Coronary artery (tissue), 2 donors: ENCODE results near the gene HTRA3.

ENCODE experiments used
- DNase-seq: peaks from one replicate; pipeline ENCODE4 v3.0.0-alpha.2; 2017; ENCODE audit warnings: low spot score
- H3K27ac ChIP-seq, 2 donors: fragments of 200-600 bp; sonication (generic); one replicate each; pipeline ENCODE4 v1.5.1; 2016 to 2019
- H3K4me3 ChIP-seq: fragments of 200-600 bp; sonication (generic); 2 replicates; pipeline ENCODE4 v1.5.1; 2016; ENCODE audit warnings: mild to moderate bottlenecking, moderate library complexity
- CTCF ChIP-seq: fragments of 200-600 bp; sonication (generic); IDR thresholded peaks from one replicate; pipeline ENCODE4 v1.5.1; 2019; ENCODE audit warnings: antibody characterized with exemption

Gene HTRA3

GRCh38 chr4:8224975-8225625, 44.5 kb upstream of the HTRA3 start:
- no peak for TF ChIP-seq CTCF
- no peak for DNase-seq
- no peak overlapping the region for H3K27ac ChIP-seq
- H3K4me3 ChIP-seq = no peak overlapping the region

GRCh38 chr4:8225706-8226443, 43.7 kb upstream of the HTRA3 start:
- H3K4me3 ChIP-seq = no peak overlapping the region
- DNase-seq = no peak
- TF ChIP-seq CTCF = no peak
- H3K27ac ChIP-seq = no peak overlapping the region

- no peak for TF ChIP-seq CTCF
- Histone ChIP-seq H3K4me3 (no peak overlapping the region), H3K27ac (no peak overlapping the region)
- no peak for DNase-seq
Observed at GRCh38 chr4:8227201-8227770, 42.3 kb upstream of the HTRA3 start.

- TF ChIP-seq CTCF = no peak
- Histone ChIP-seq H3K4me3 (no peak overlapping the region), H3K27ac (peak overlapping the region in 1 of 2 donors; percentile 7)
- no peak for DNase-seq
Observed at GRCh38 chr4:8227771-8228318, 41.7 kb upstream of the HTRA3 start.

GRCh38 chr4:8228319-8229250, 41.0 kb upstream of the HTRA3 start:
- DNase-seq = no peak
- H3K27ac ChIP-seq = peak overlapping the region in 1 of 2 donors; percentile 7
- H3K4me3 ChIP-seq = peak overlapping the region; percentile 17
- TF ChIP-seq CTCF = no peak

GRCh38 chr4:8229331-8229975, 40.1 kb upstream of the HTRA3 start:
- Histone ChIP-seq H3K4me3 (no peak overlapping the region), H3K27ac (no peak overlapping the region)
- no peak for TF ChIP-seq CTCF
- no peak for DNase-seq
